ENCODE results near the gene HOMER2.
"Not testable (repeated sequence)": the region's sequence is repeated elsewhere in the genome, so short reads cannot be mapped to it uniquely, and the experiment has no call there.

The HOMER2 gene

GRCh38 chr15:82952158-82953081 lies at the start of gene HOMER2:
Gene HOMER2 (minus strand): TSS chr15:82952720. CDS start chr15:82952535, 185 bp downstream.
- no peak for DNase-seq (ENCODE audit: low read depth)

- not testable (repeated sequence) for DNase-seq (ENCODE audit: low read depth)
Observed at GRCh38 chr15:83000672-83001031, 48.1 kb upstream of the HOMER2 start.

GRCh38 chr15:82999905-83000671 lies 47.6 kb upstream of the HOMER2 start:
- no peak for DNase-seq (ENCODE audit: low read depth)

GRCh38 chr15:82999426-82999825 lies 46.9 kb upstream of the HOMER2 start:
- no peak for DNase-seq (ENCODE audit: low read depth)

GRCh38 chr15:82995938-82996337 lies 43.4 kb upstream of the HOMER2 start:
- no peak for DNase-seq (ENCODE audit: low read depth)

GRCh38 chr15:82995076-82995475 lies 42.6 kb upstream of the HOMER2 start:
- DNase-seq (ENCODE audit: low read depth), result no peak

GRCh38 chr15:82993144-82993543 lies 40.6 kb upstream of the HOMER2 start:
- DNase-seq (ENCODE audit: low read depth), result no peak

GRCh38 chr15:82992436-82992998 lies 40.0 kb upstream of the HOMER2 start:
- no peak for DNase-seq (ENCODE audit: low read depth)

- no peak for DNase-seq (ENCODE audit: low read depth)
Observed at GRCh38 chr15:82986442-82986780, 33.9 kb upstream of the HOMER2 start.

GRCh38 chr15:82985688-82986441 lies 33.3 kb upstream of the HOMER2 start, which contains the start of gene RAMAC:
Gene RAMAC (plus strand): TSS chr15:82986210. CDS start chr15:82989019, 2,809 bp downstream.
- peak; percentile 82 for DNase-seq (ENCODE audit: low read depth)

GRCh38 chr15:82980981-82981380 lies 28.5 kb upstream of the HOMER2 start:
- DNase-seq (ENCODE audit: low read depth), result no peak

- no peak for DNase-seq (ENCODE audit: low read depth)
Observed at GRCh38 chr15:82979726-82980125, 27.2 kb upstream of the HOMER2 start.

- DNase-seq (ENCODE audit: low read depth), result no peak
Observed at GRCh38 chr15:82978438-82978837, 25.9 kb upstream of the HOMER2 start.

- no peak for DNase-seq (ENCODE audit: low read depth)
Observed at GRCh38 chr15:82977076-82977475, 24.6 kb upstream of the HOMER2 start.

GRCh38 chr15:82972990-82973389 lies 20.5 kb upstream of the HOMER2 start:
- DNase-seq (ENCODE audit: low read depth), result no peak

- DNase-seq (ENCODE audit: low read depth), result no peak
Observed at GRCh38 chr15:82971218-82971984, 18.9 kb upstream of the HOMER2 start.

GRCh38 chr15:82970696-82971095 lies 18.2 kb upstream of the HOMER2 start:
- DNase-seq (ENCODE audit: low read depth), result no peak

- no peak for DNase-seq (ENCODE audit: low read depth)
Observed at GRCh38 chr15:82970078-82970686, 17.7 kb upstream of the HOMER2 start.

- no peak for DNase-seq (ENCODE audit: low read depth)
Observed at GRCh38 chr15:82969353-82969752, 16.8 kb upstream of the HOMER2 start.

GRCh38 chr15:82968066-82968465 lies 15.5 kb upstream of the HOMER2 start:
- no peak for DNase-seq (ENCODE audit: low read depth)

GRCh38 chr15:82966671-82967071 lies 14.2 kb upstream of the HOMER2 start:
- no peak for DNase-seq (ENCODE audit: low read depth)
